HG03520 (cell line): Measurements from ENCODE around the gene UBR4.
"Not testable (repeated sequence)": the region's sequence is repeated elsewhere in the genome, so short reads cannot be mapped to it uniquely, and the experiment has no call there.

Source experiments
- ATAC-seq: cut with Tn5 transposase; IDR thresholded peaks from one replicate; pipeline ENCODE4 v1.9.1; 2021; ENCODE audit warnings: mild to moderate bottlenecking, moderate library complexity; ENCODE audit not compliant: unreplicated experiment

Gene UBR4

DNA sequence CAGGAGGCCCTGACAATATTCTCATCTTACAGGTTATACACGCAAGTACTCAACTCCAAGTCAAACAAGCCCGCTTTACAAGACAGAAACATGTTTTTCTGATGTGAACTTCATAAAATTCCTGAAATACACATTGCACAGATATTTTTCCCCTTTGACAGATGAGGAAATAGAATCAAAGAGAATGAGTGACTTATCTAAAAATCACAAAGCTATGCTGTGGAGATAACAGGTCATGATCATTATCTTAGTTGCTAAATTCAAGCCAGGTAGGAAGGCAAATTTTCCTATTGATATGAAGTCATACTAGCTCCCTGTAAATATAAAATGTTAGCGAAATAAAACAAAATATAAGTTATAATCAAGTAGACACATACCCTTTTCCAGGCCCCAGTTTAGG is 18.3 kb downstream of the UBR4 start:
- no peak for ATAC-seq

GRCh38 chr1:19190468-19190867 is 19.6 kb downstream of the UBR4 start:
- no peak for ATAC-seq

- no peak for ATAC-seq
Measured at GRCh38 chr1:19189270-19189669, 20.8 kb downstream of the UBR4 start.

- ATAC-seq: no peak
Measured at GRCh38 chr1:19187852-19188251, 22.2 kb downstream of the UBR4 start.

DNA sequence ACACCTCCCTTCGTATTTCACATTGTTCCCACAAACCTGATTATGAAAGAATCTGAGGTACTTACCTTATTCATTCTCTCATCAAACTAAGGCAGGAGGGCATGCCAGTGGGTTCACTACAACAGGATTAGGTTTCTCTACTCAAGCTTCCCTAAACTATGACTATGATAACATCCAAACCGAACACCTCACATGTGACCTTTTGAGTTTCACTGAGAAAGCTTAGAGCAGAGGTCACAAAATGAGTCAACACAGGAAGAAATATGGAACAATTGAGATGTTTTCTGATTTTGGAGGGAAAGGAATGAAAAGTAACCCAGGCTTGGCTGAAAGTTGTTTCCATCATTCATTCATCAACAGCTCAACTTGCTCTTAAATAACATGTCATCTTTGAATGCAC is 24.1 kb downstream of the UBR4 start:
- no peak for ATAC-seq

DNA sequence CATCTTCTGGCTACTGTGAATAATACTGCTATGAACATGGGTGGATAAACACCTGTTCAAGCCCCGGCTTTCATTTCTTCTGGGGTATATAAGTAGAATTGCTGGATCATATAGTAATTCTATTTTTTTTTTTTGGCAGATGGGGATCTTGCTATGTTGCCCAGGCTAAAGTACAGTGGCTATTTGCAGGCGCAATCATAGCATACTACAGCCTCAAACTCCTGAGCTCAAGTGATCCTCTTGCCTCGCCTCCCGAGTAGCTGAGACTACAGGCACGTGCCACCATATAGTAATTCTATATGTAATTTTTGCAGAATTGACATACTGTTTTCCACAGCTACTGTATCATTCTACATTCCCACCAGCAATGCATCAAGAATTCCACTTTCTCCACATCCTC is 27.8 kb downstream of the UBR4 start:
- no peak for ATAC-seq

- not testable (repeated sequence) for ATAC-seq
Measured at GRCh38 chr1:19180265-19180657, 29.8 kb downstream of the UBR4 start.

- no peak for ATAC-seq
Measured at GRCh38 chr1:19179597-19180264, 30.3 kb downstream of the UBR4 start.

GRCh38 chr1:19178734-19179398 is 31.2 kb downstream of the UBR4 start:
- ATAC-seq: no peak

DNA sequence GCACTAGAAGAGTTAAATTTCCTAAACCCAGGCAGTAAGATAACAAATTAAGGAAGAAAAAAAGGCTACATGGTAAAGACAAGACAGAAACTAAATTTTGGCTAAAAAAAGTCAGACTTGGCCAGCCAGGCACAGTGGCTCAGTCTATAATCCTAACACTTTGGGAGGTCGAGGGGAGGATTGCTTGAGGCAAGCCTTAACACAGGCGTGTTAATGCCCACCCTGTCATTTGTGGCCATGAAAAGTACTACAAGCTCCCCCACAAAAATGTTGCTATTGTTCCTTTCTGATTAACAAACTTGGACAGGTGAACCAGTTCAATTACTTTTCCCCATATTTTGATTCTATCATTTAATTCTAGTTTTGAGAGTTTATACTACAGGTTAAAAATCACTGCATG is 32.3 kb downstream of the UBR4 start:
- ATAC-seq: no peak

- no peak for ATAC-seq
Measured at GRCh38 chr1:19169642-19170041, 40.4 kb downstream of the UBR4 start.

GRCh38 chr1:19167140-19167539 is 42.9 kb downstream of the UBR4 start:
- no peak for ATAC-seq

GRCh38 chr1:19166066-19166465 is 44.0 kb downstream of the UBR4 start:
- no peak for ATAC-seq

GRCh38 chr1:19165501-19165900 is 44.6 kb downstream of the UBR4 start:
- no peak for ATAC-seq

- ATAC-seq: no peak
Measured at GRCh38 chr1:19164274-19165015, 45.6 kb downstream of the UBR4 start.

DNA sequence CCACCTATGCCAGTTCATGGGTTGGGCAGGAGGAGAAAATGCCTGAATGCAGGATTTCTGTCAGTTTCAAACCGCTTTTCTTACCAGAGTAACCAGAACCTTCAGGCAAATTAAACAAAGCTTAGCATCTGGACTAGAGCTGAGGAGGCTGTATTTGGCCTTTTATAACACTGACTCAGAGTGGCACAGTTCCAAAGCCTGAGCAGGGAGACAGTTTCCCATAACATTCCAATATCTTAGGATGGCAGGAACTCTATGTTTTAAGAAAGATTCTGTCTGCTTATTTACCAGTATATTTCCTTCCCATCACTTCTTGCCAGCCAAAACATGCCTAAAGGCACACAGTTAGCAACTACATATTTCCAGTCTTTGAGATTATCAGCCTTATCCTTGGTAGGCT is 46.8 kb downstream of the UBR4 start:
- no peak for ATAC-seq

DNA sequence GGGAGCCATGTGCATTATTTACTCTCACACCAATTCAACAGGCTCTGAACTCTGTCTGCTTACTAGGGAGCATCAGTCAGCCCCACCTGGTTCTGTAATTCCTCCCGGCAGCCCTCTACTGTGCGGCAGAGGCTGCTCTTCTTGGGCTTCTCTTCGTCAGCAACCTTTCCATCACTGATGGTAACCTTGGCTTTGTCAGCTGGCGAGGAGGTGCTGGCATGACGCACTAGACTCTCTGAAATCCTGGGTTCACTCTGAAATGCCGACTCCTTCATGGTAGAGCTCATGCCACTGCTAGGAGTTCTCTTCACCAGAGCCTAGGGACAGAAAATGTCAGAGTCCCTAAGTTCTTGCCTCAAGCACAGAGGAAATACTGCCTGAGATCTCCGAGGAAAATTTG is 49.2 kb downstream of the UBR4 start:
- no peak for ATAC-seq

DNA sequence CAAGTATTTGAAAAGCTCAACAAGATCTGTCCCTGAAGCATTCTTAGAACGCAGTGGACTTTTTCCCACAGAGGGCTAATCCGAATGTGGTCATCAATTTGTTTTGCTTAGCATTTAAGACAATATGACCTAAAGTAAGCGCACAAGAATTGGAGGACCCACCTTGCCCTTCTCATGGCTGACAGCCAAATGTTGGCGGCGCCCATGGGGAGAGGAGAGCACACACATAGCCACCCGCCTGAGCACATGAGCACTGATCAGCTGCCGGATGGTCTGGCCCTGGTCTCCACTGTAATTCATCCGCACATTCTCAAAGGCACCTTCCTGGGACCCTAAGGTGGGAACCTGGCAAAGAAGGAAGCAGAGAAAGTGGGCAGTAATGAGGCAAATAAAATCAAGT is 52.4 kb downstream of the UBR4 start:
- no peak for ATAC-seq

GRCh38 chr1:19156676-19157075 is 53.4 kb downstream of the UBR4 start:
- ATAC-seq: no peak

- no peak for ATAC-seq
Measured at GRCh38 chr1:19154876-19155275, 55.2 kb downstream of the UBR4 start.

DNA sequence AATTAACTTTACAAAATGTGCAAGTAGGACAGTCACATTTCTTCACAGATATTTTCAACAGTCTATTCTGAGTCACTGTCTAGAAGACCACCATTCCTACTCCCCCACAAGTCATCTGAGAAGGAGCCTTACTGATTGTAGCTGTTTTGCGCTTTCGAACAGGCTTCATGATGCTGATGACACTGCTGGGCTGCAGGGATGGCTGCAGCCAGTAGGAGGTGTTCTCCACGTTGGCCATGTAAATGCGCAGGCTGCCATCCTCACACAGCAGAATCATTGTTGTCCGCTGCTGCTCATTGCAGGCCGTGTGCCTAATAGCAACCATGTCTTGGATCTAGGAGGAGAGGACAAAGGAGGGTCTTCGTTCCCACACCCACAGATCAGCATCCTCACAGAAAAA is 56.9 kb downstream of the UBR4 start:
- no peak for ATAC-seq

GRCh38 chr1:19151537-19151936 is 58.5 kb downstream of the UBR4 start:
- no peak for ATAC-seq
